Mesenchymal stem cell (in vitro differentiated cells and primary cell): ENCODE results near the gene DPP6.

Source experiments
- DNase-seq: peaks from one replicate; pipeline ENCODE4 v3.0.0-alpha.2; 2013
- H2AFZ ChIP-seq: one replicate; pipeline ENCODE4 v1.6.1; 2013; ENCODE audit warnings: low read depth, mild to moderate bottlenecking, control low read depth, inconsistent platforms, low read length, moderate library complexity
- H2AK5ac ChIP-seq: 2 replicates; pipeline ENCODE4 v1.6.1; 2013; ENCODE audit warnings: low read length, moderate library complexity, mild to moderate bottlenecking, inconsistent platforms; ENCODE audit not compliant: severe bottlenecking
- H2BK120ac ChIP-seq: one replicate; pipeline ENCODE4 v1.6.1; 2013; ENCODE audit warnings: low read depth, mild to moderate bottlenecking, inconsistent platforms, low read length, moderate library complexity
- H2BK12ac ChIP-seq, 2 experiments: one replicate each; pipeline ENCODE4 v1.6.1; 2013; ENCODE audit warnings: inconsistent platforms in 2 of 2, low read length in 2 of 2, mild to moderate bottlenecking in 2 of 2, moderate library complexity in 2 of 2, control low read depth in 1 of 2
- H2BK15ac ChIP-seq: one replicate; pipeline ENCODE4 v1.6.1; 2013; ENCODE audit warnings: mild to moderate bottlenecking, low read depth, inconsistent platforms; ENCODE audit not compliant: poor library complexity, severe bottlenecking
- H2BK5ac ChIP-seq: 2 replicates; pipeline ENCODE4 v1.6.1; 2013; ENCODE audit warnings: low read depth, mild to moderate bottlenecking, low read length, control low read depth, inconsistent platforms; ENCODE audit not compliant: poor library complexity, severe bottlenecking
- H3K14ac ChIP-seq, 2 experiments: one replicate each; pipeline ENCODE4 v1.6.1; 2013; ENCODE audit warnings: inconsistent platforms in 2 of 2, low read length in 2 of 2, control low read depth in 1 of 2, mild to moderate bottlenecking in 1 of 2, moderate library complexity in 1 of 2
- H3K18ac ChIP-seq, 2 experiments: one replicate each; pipeline ENCODE4 v1.6.1; 2013; ENCODE audit warnings: inconsistent platforms in 2 of 2, low read length in 2 of 2, control low read depth in 1 of 2, low read depth in 1 of 2, mild to moderate bottlenecking in 1 of 2
- H3K23ac ChIP-seq, 2 experiments: one replicate each; pipeline ENCODE4 v1.6.1; 2013; ENCODE audit warnings: inconsistent platforms in 2 of 2, low read length in 2 of 2, mild to moderate bottlenecking in 2 of 2, moderate library complexity in 2 of 2, control low read depth in 1 of 2
- H3K27ac ChIP-seq: 2 replicates; pipeline ENCODE4 v1.5.1; 2013; ENCODE audit warnings: mild to moderate bottlenecking, moderate library complexity, low read length, control low read depth, inconsistent platforms; ENCODE audit not compliant: poor library complexity, severe bottlenecking
- H3K27me3 ChIP-seq, 2 experiments: 2 replicates each; pipeline versions ENCODE4 v1.6.1 to v1.7.0; 2013; ENCODE audit warnings: low read length in 2 of 2, mild to moderate bottlenecking in 2 of 2, moderate library complexity in 2 of 2, control low read depth in 1 of 2, inconsistent platforms in 1 of 2; ENCODE audit not compliant: control insufficient read depth in 1 of 2, insufficient read depth in 1 of 2
- H3K36me3 ChIP-seq, 2 experiments: 2 replicates each; pipeline versions ENCODE4 v1.6.1 to v1.7.0; 2013; ENCODE audit warnings: low read length in 2 of 2, control low read depth in 1 of 2, inconsistent platforms in 1 of 2, low read depth in 1 of 2, mild to moderate bottlenecking in 1 of 2; ENCODE audit not compliant: insufficient read depth in 2 of 2, control insufficient read depth in 1 of 2
- H3K4ac ChIP-seq, 2 experiments: one replicate each; pipeline ENCODE4 v1.6.1; 2013; ENCODE audit warnings: inconsistent platforms in 2 of 2, low read length in 2 of 2, mild to moderate bottlenecking in 2 of 2, moderate library complexity in 2 of 2, control low read depth in 1 of 2, low read depth in 1 of 2
- H3K4me1 ChIP-seq: 2 replicates; pipeline ENCODE4 v1.6.1; 2013; ENCODE audit warnings: low read depth, low read length, control low read depth; ENCODE audit not compliant: control insufficient read depth, insufficient read depth
- H3K4me2 ChIP-seq: 2 replicates; pipeline ENCODE4 v1.6.1; 2013; ENCODE audit warnings: low read length, mild to moderate bottlenecking, inconsistent platforms; ENCODE audit not compliant: poor library complexity, severe bottlenecking
- H3K4me3 ChIP-seq, 2 experiments: 2 replicates each; pipeline versions ENCODE4 v1.5.1 to v1.7.0; 2013; ENCODE audit warnings: low read length in 2 of 2, mild to moderate bottlenecking in 2 of 2, control low read depth in 1 of 2, low read depth in 1 of 2; ENCODE audit not compliant: insufficient read depth in 1 of 2
- H3K79me1 ChIP-seq: replicated peaks from 2 replicates; pipeline ENCODE4 v1.6.1; 2013; ENCODE audit warnings: mild to moderate bottlenecking, control low read depth, low read length, inconsistent platforms; ENCODE audit not compliant: poor library complexity, severe bottlenecking
- H3K9ac ChIP-seq: 2 replicates; pipeline ENCODE4 v1.7.0; 2013; ENCODE audit warnings: mild to moderate bottlenecking, low read length, moderate library complexity
- H3K9me3 ChIP-seq: 2 replicates; pipeline ENCODE4 v1.7.0; 2013; ENCODE audit warnings: mild to moderate bottlenecking, low read length; ENCODE audit not compliant: control insufficient read depth
- H4K8ac ChIP-seq: one replicate; pipeline ENCODE4 v1.6.1; 2013; ENCODE audit warnings: inconsistent platforms, mild to moderate bottlenecking, low read length, moderate library complexity
- H4K91ac ChIP-seq: one replicate; pipeline ENCODE4 v1.6.1; 2013; ENCODE audit warnings: mild to moderate bottlenecking, low read length, inconsistent platforms
- WGBS: methylation state at CpG from one replicate; pipeline ENCODE4 v1.1.7; 2013; ENCODE audit warnings: mixed read lengths; 5-methylcytosine and 5-hydroxymethylcytosine counted together

Gene DPP6

DNA sequence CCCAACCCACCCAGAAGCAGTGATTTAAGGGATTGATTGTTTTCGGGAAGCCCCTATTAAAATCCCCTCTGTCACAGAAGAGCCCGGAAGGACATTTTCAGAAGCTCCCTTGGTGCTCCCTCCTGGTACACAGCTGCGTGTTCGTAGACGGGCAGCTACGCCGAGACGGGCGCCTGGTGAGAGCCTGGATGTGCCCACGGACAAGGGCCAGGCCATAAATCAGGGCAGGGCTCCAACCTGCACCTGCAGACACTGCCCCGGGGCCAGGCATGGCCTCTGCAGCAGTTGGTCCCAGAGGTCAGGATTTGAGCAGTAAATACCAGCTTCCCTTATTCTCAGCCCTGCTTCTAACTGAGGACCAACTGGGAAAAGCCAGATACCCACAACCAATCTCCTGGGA lies 843.9 kb downstream of the DPP6 start:
- H4K8ac ChIP-seq, result no peak overlapping the region
- no peaks in the 10 kb centered on the region for H3K36me3 ChIP-seq
- no peak overlapping the region for H2AK5ac ChIP-seq
- no peaks in the 10 kb centered on the region for H3K9me3 ChIP-seq
- WGBS, result 91% methylated on average over 11 of the region's 11 CpGs
- no peak overlapping the region for H2AFZ ChIP-seq
- no peak overlapping the region for H3K4me3 ChIP-seq
- H3K23ac ChIP-seq, result no peak overlapping the region
- no peak overlapping the region for H2BK5ac ChIP-seq
- no peak overlapping the region for H3K9ac ChIP-seq
- H3K14ac ChIP-seq, result no peak overlapping the region
- H2BK15ac ChIP-seq, result no peak overlapping the region
- no peak overlapping the region for H4K91ac ChIP-seq
- no peaks in the 10 kb centered on the region for H3K4me1 ChIP-seq
- DNase-seq, result no peak
- H3K4me2 ChIP-seq, result no peak overlapping the region
- no peak overlapping the region for H2BK12ac ChIP-seq
- no peak overlapping the region for H2BK120ac ChIP-seq
- no peaks in the 10 kb centered on the region for H3K79me1 ChIP-seq
- H3K18ac ChIP-seq, result no peak overlapping the region
- H3K27ac ChIP-seq, result no peak overlapping the region
- no peaks in the 10 kb centered on the region for H3K27me3 ChIP-seq
- no peak overlapping the region for H3K4ac ChIP-seq

DNA sequence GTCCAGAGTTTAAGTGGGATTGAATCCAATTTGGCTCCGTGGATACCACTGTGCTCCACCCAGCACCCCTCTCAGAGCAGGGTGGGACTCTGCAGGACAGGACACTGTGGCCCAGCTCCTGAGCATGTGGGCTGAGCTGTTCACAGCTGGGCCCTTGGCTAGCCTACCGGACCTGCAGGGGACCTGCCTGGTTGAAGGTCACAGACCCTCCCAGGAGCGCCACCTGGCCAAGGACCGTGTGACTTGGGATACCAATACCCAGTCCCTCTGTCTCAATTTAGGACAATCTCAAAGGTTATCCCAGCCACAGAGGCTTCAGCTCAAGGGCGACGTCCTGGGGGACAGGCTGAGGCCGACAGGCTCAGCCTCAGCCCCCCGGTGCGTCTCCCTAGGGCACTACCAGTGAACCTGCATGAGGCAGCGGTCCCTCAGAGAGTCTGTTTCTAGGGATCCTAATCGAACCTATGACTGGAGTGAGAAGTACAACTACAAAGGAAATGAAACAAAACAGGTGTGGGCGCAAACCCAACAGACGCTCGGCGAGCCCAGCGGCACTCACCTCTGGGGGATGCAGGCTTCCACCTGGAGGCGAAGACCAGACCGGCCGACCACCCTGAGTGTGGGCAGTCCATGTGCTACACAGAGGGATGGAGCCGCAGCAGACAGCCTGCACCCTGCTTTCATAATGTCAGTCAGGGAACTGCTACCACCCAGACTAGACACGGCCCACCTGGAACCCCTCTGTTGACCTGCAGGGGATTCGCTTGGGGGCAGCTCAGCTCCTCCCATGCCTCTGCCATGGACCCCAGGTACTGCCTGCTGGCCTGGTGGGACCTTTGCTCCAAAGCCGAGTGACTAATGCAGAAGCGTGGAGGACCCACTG lies 847.0 kb downstream of the DPP6 start:
- no peaks in the 10 kb centered on the region for H3K36me3 ChIP-seq
- no peaks in the 10 kb centered on the region for H3K4me1 ChIP-seq
- H2BK120ac ChIP-seq, result no peak overlapping the region
- no peak overlapping the region for H2BK5ac ChIP-seq
- no peak overlapping the region for H3K4me2 ChIP-seq
- H4K8ac ChIP-seq, result no peak overlapping the region
- DNase-seq, result no peak
- H3K18ac ChIP-seq, result no peak overlapping the region
- H3K79me1 ChIP-seq, result no peaks in the 10 kb centered on the region
- H2AFZ ChIP-seq, result no peak overlapping the region
- no peak overlapping the region for H4K91ac ChIP-seq
- 82% methylated on average over 22 of the region's 24 CpGs for WGBS
- no peak overlapping the region for H2AK5ac ChIP-seq
- no peak overlapping the region for H3K14ac ChIP-seq
- no peak overlapping the region for H3K9ac ChIP-seq
- no peak overlapping the region for H3K4me3 ChIP-seq
- H3K9me3 ChIP-seq, result no peaks in the 10 kb centered on the region
- no peak overlapping the region for H3K23ac ChIP-seq
- no peak overlapping the region for H3K4ac ChIP-seq
- H3K27me3 ChIP-seq, result no peaks in the 10 kb centered on the region
- H2BK12ac ChIP-seq, result no peak overlapping the region
- no peak overlapping the region for H3K27ac ChIP-seq
- H2BK15ac ChIP-seq, result no peak overlapping the region

DNA sequence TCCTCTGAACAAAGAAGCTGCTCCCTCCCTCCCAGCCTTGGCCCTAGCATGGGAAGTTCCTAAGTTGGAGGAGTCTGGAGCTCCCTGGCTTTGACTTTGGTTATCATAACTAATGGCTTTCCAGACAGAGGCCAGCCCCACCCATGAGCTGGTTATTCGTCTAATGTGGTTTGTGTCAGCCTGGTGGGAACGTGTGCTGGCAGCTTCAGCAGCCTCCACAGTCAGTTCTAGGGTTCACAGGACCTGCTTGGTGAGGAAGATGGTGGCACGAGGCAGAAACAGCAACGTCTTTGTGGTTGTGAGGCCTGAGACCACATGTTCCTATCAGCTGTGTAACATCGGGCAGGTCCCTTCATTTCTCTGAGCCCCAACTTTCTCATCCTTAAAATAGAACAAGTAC lies 847.7 kb downstream of the DPP6 start:
- H3K4me3 ChIP-seq, result no peak overlapping the region
- H2AK5ac ChIP-seq, result no peak overlapping the region
- no peak overlapping the region for H2BK12ac ChIP-seq
- H2BK15ac ChIP-seq, result no peak overlapping the region
- 76% methylated on average over 4 of the region's 5 CpGs for WGBS
- no peak overlapping the region for H2BK5ac ChIP-seq
- H3K18ac ChIP-seq, result no peak overlapping the region
- H3K4me2 ChIP-seq, result no peak overlapping the region
- no peak overlapping the region for H3K14ac ChIP-seq
- no peaks in the 10 kb centered on the region for H3K9me3 ChIP-seq
- H2AFZ ChIP-seq, result no peak overlapping the region
- no peak overlapping the region for H3K4ac ChIP-seq
- H3K79me1 ChIP-seq, result no peaks in the 10 kb centered on the region
- no peaks in the 10 kb centered on the region for H3K4me1 ChIP-seq
- H2BK120ac ChIP-seq, result no peak overlapping the region
- H3K27ac ChIP-seq, result no peak overlapping the region
- H3K9ac ChIP-seq, result no peak overlapping the region
- H4K8ac ChIP-seq, result no peak overlapping the region
- no peaks in the 10 kb centered on the region for H3K36me3 ChIP-seq
- H3K23ac ChIP-seq, result no peak overlapping the region
- no peaks in the 10 kb centered on the region for H3K27me3 ChIP-seq
- no peak for DNase-seq
- no peak overlapping the region for H4K91ac ChIP-seq

DNA sequence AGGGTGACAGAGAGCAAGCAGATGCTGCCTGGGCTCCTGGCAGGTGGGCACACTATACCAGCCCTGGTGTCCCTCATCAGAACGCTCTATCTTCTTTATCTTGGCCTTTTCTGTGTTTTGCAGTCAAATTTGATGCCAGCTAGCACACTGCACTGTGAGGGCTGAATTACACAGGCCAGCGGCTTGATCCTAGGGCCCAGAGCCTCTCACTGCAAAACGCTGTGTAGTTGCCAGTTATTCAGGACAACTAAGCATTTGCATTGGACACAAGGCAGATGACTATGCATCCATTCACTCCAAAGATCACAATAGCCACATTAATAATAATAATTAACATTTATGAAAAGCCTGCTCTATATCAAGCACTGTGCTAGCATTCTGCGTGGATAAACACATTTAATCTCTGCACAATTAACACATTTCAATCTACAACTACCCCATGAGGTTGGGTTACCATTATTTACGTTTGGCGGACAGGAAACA lies 850.4 kb downstream of the DPP6 start:
- 68% methylated on average over 6 of the region's 6 CpGs for WGBS
- no peak for DNase-seq
- Histone ChIP-seq H3K4me1 (no peaks in the 10 kb centered on the region), H3K79me1 (no peaks in the 10 kb centered on the region), H3K9me3 (no peaks in the 10 kb centered on the region), H3K4me2 (no peak overlapping the region), H3K27ac (no peak overlapping the region), H3K14ac (no peak overlapping the region), H2AFZ (no peak overlapping the region), H3K36me3 (no peaks in the 10 kb centered on the region), H3K27me3 (no peaks in the 10 kb centered on the region), H2BK5ac (no peak overlapping the region), H2AK5ac (no peak overlapping the region), H4K8ac (no peak overlapping the region), H4K91ac (no peak overlapping the region), H3K18ac (no peak overlapping the region), H3K23ac (no peak overlapping the region), H2BK15ac (no peak overlapping the region), H2BK12ac (no peak overlapping the region), H3K9ac (no peak overlapping the region), H2BK120ac (no peak overlapping the region), H3K4me3 (no peak overlapping the region), H3K4ac (no peak overlapping the region)
